Embryonic facial prominence (tissue), 1 donor: ENCODE measurements around the gene FOXN3.
A peak's percentile ranks its signal among the peaks of the same experiment; 100 is the strongest.

Experiments
- DNase-seq: peaks from one replicate; pipeline ENCODE4 v3.0.0-alpha.2; 2016; ENCODE audit errors: extremely low spot score

The FOXN3 gene

GRCh38 chr14:89331398-89331797 is 85.6 kb downstream of the FOXN3 start:
- DNase-seq = no peak

GRCh38 chr14:89330236-89331002 is 86.6 kb downstream of the FOXN3 start:
- no peak for DNase-seq

- no peak for DNase-seq
These were observed 89.2 kb downstream of the FOXN3 start for GRCh38 chr14:89327771-89328212.

- no peak for DNase-seq
These were observed 91.1 kb downstream of the FOXN3 start for GRCh38 chr14:89325959-89326358.

- DNase-seq = no peak
These were observed 91.6 kb downstream of the FOXN3 start for GRCh38 chr14:89325299-89325883.

- no peak for DNase-seq
These were observed 92.3 kb downstream of the FOXN3 start for GRCh38 chr14:89324501-89325298.

GRCh38 chr14:89320381-89321000 is 96.5 kb downstream of the FOXN3 start:
- DNase-seq = no peak

- DNase-seq = no peak
These were observed 97.3 kb downstream of the FOXN3 start for GRCh38 chr14:89319687-89320086.

- DNase-seq = no peak
These were observed 99.9 kb downstream of the FOXN3 start for GRCh38 chr14:89317051-89317691.

- DNase-seq = no peak
These were observed 101.3 kb downstream of the FOXN3 start for GRCh38 chr14:89315493-89316470.

- DNase-seq = no peak
These were observed 102.8 kb downstream of the FOXN3 start for GRCh38 chr14:89314274-89314673.

- DNase-seq = no peak
These were observed 104.1 kb downstream of the FOXN3 start for GRCh38 chr14:89312932-89313331.

- no peak for DNase-seq
These were observed 106.8 kb downstream of the FOXN3 start for GRCh38 chr14:89310211-89310610.

GRCh38 chr14:89309670-89310177 is 107.3 kb downstream of the FOXN3 start:
- no peak for DNase-seq

- no peak for DNase-seq
These were observed 108.6 kb downstream of the FOXN3 start for GRCh38 chr14:89308232-89308959.

- no peak for DNase-seq
These were observed 109.6 kb downstream of the FOXN3 start for GRCh38 chr14:89307409-89307808.

GRCh38 chr14:89304972-89305703 is 111.9 kb downstream of the FOXN3 start:
- peak; percentile 68 for DNase-seq

GRCh38 chr14:89304561-89304960 is 112.5 kb downstream of the FOXN3 start:
- no peak for DNase-seq
